ENCODE data around the gene THSD7B. TPM values are rescaled to one million over a fixed set of nuclear protein-coding genes. Genes with fewer than 3 reads are reported as not detected.

The THSD7B gene
- total and polyA plus RNA-seq, 10 of the 15 experiments (the other 5 are each of a cell fraction or from before 2014, with no cell fraction given) = 0.03 to 0.56 (median 0.28) TPM

DNA sequence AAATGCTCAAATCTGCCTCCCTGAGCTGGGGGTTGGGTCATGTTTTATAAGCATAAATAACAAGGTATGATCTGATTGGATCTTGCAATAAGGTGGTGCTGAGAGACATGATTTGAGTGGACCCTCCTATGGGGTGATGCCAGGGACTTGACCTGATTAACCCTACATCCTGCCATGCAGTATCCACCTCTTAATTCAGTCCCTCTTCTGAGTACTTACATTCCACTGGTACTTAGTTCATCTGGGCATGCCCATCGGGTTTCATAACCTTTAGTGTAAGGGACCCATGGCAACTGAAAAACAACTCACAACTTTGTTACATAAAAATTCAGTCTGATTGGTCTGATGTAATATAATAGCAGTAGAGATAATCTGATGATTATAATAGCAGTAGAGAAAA lies 801.0 kb downstream of the THSD7B start:
- Histone ChIP-seq H2AFZ (ENCODE audit: control insufficient read depth, low read depth, low read length) (no peak overlapping the region), H3K4me3 (no peak overlapping the region), H3K4me1 (ENCODE audit: control insufficient read depth, insufficient read depth, low read length) (no peaks in the 10 kb centered on the region), H3K79me2 (ENCODE audit: control insufficient read depth, insufficient read depth, low read length) (no peaks in the 10 kb centered on the region), H3K9me3 (replicated peaks; ENCODE audit: control insufficient read depth, insufficient read depth, low read length) (no peaks in the 10 kb centered on the region), H3K9ac (ENCODE audit: control insufficient read depth, insufficient read depth, low read length) (no peak overlapping the region), H3K36me3 (ENCODE audit: control insufficient read depth in 2 of 2, insufficient read depth in 2 of 2, low read length in 1 of 2) (no peaks in the 10 kb centered on the region), H3K27me3 (replicated peaks in 1 of 2; ENCODE audit: control insufficient read depth in 2 of 2, insufficient read depth in 2 of 2, low read length in 1 of 2) (no peaks in the 10 kb centered on the region), H3K27ac (ENCODE audit: control insufficient read depth, insufficient read depth) (no peak overlapping the region), H3K4me2 (ENCODE audit: control insufficient read depth, insufficient read depth) (no peak overlapping the region), H4K20me1 (ENCODE audit: control insufficient read depth, insufficient read depth) (no peaks in the 10 kb centered on the region)
- FAIRE-seq = no peak
- RAD21 ChIA-PET (ENCODE audit: unreplicated experiment) = no interaction called here
- no TSS peak for BruUV-seq (replicated peaks)
- TF ChIP-seq PAX5 (IDR thresholded peaks at IDR 0.05; ENCODE audit: borderline replicate concordance, low read depth, low read length) (no peak), EZH2 (IDR thresholded peaks at IDR 0.05; ENCODE audit: borderline replicate concordance, control insufficient read depth, low read depth, low read length) (no peak), ESRRA (IDR thresholded peaks at IDR 0.05; ENCODE audit: low read length) (no peak), RUNX3 (IDR thresholded peaks at IDR 0.05; ENCODE audit: low read length) (no peak), RFX5 (IDR thresholded peaks at IDR 0.05; ENCODE audit: low read depth, low read length) (no peak), NFXL1 (IDR thresholded peaks at IDR 0.05; ENCODE audit: borderline replicate concordance) (no peak), CBX3 (IDR thresholded peaks at IDR 0.05; ENCODE audit: borderline replicate concordance, low read depth) (no peak), POLR2A (IDR thresholded peaks at IDR 0.05; ENCODE audit: low read depth, low read length) (no peak), BMI1 (IDR thresholded peaks at IDR 0.05; ENCODE audit: borderline replicate concordance) (no peak), KAT2A (conservative IDR thresholded peaks at IDR 0.05; ENCODE audit: control insufficient read depth, low read depth, low read length) (no peak), PRDM15 (CRISPR knock-in tag; IDR thresholded peaks at IDR 0.05) (no peak), RCOR1 (conservative IDR thresholded peaks at IDR 0.05; ENCODE audit: low read depth, low read length) (no peak), HSF1 (IDR thresholded peaks at IDR 0.05; ENCODE audit: low read depth, low read length) (no peak), SIX5 (IDR thresholded peaks at IDR 0.05; ENCODE audit: low read depth, low read length, severe bottlenecking) (no peak)
- TF ChIP-seq, protein P1, sequence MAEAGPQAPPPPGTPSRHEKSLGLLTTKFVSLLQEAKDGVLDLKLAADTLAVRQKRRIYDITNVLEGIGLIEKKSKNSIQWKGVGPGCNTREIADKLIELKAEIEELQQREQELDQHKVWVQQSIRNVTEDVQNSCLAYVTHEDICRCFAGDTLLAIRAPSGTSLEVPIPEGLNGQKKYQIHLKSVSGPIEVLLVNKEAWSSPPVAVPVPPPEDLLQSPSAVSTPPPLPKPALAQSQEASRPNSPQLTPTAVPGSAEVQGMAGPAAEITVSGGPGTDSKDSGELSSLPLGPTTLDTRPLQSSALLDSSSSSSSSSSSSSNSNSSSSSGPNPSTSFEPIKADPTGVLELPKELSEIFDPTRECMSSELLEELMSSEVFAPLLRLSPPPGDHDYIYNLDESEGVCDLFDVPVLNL (IDR thresholded peaks at IDR 0.05; ENCODE audit: low read depth, low read length) = no peak
- WGBS (ENCODE audit: insufficient coverage, insufficient replicate concordance, low lambda C conversion rate, missing lambda C conversion rate) = 20% methylated on average over 1 of the region's 1 CpG
- intact Hi-C loops (cut with micrococcal nuclease; ENCODE audit: unreplicated experiment) (no loop called here), in situ Hi-C loops (cut with MboI) (no loop called here)
- ATAC-seq = no peak
- no peak for DNase-seq (ENCODE audit: low read depth, low spot score)
- POLR2A ChIA-PET = no interaction called here
- SMC1A ChIA-PET (ENCODE audit: uncharacterized antibody, unreplicated experiment) = no interaction called here
- CTCF ChIA-PET = no interaction called here
